ENCODE results near the gene TF. TPM values are rescaled to one million over a fixed set of nuclear protein-coding genes. Genes with fewer than 3 reads are reported as not detected.

Gene TF
- total RNA-seq, 1 donor from 2014 or later: 1.3 TPM

DNA sequence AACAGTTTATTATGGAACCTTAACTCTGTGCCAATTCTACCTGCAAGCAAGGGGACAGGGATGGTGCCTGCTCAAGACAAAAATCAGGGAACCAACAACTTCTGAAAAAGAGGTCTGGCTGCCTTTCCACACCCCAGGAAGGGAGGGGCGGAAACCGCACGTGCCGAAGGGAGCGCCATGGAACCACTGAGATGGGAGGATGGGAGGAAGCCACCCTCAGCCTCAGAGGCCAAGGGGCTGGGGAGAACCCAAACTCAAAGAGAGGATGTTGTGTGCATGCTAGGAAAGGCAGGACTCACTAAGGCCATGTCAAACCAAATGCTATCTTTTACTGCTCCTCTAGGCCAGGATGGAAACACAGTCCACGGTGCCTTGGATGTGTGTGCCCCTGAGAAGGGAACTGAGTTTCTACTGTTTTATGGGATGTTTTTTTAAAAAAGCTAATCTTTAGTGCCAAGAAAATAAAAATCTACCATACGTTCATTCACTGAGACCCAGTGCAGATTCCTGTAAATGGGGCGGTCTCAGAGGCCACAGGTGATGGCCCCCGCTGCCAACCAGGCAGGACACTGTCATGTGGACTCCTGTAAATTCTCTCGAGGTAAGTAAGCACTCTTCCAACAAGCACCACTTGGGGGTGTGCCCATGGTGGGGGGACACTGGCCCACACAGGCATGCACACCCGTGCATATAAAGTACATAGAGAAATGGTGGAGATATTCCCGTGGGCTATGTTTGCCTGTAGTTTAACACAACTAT, 80.0 kb downstream of the TF start:
- no peaks in the 10 kb centered on the region for H3K9me3 ChIP-seq (replicated peaks)
- no peaks in the 10 kb centered on the region for H3K27me3 ChIP-seq (ENCODE audit: low read depth)
- TF ChIP-seq, protein P1, sequence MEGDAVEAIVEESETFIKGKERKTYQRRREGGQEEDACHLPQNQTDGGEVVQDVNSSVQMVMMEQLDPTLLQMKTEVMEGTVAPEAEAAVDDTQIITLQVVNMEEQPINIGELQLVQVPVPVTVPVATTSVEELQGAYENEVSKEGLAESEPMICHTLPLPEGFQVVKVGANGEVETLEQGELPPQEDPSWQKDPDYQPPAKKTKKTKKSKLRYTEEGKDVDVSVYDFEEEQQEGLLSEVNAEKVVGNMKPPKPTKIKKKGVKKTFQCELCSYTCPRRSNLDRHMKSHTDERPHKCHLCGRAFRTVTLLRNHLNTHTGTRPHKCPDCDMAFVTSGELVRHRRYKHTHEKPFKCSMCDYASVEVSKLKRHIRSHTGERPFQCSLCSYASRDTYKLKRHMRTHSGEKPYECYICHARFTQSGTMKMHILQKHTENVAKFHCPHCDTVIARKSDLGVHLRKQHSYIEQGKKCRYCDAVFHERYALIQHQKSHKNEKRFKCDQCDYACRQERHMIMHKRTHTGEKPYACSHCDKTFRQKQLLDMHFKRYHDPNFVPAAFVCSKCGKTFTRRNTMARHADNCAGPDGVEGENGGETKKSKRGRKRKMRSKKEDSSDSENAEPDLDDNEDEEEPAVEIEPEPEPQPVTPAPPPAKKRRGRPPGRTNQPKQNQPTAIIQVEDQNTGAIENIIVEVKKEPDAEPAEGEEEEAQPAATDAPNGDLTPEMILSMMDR (IDR thresholded peaks at IDR 0.05; ENCODE audit: borderline replicate concordance): no peak
- intact Hi-C loops (cut with micrococcal nuclease): no loop called here
- no peak for DNase-seq
- H3K4me1 ChIP-seq: peaks cover 35% of the 10 kb centered on the region
- H3K36me3 ChIP-seq: peaks cover 16% of the 10 kb centered on the region
- no peak overlapping the region for H3K27ac ChIP-seq (replicated peaks)
- H3K4me3 ChIP-seq: no peak overlapping the region

DNA sequence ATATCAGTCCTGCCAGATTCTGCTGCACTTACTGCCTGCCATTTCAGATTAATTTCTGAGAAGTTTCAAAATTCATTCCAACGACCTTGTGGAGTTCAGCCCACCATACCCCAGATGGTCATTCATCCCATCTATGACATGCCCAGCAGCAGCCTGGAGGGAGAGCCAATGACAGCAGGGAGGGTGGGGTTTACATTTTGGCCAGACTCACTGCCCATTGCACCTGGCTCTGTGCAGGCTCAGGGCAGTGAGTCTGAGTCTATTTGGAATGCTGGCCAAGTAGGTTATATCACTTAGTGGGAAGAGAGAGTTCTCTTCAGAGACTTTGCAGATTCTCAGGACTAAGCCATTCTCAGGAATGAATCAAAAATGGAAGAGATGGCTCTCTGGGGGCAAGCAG, 80.9 kb downstream of the TF start:
- TF ChIP-seq, protein P1 (IDR thresholded peaks at IDR 0.05; ENCODE audit: borderline replicate concordance): no peak
- Histone ChIP-seq H3K27me3 (ENCODE audit: low read depth) (no peaks in the 10 kb centered on the region), H3K4me3 (no peak overlapping the region), H3K36me3 (peaks cover 13% of the 10 kb centered on the region), H3K27ac (replicated peaks) (no peak overlapping the region), H3K9me3 (replicated peaks) (no peaks in the 10 kb centered on the region), H3K4me1 (peaks cover 25% of the 10 kb centered on the region)
- no peak for DNase-seq
- intact Hi-C loops (cut with micrococcal nuclease): no loop called here

DNA sequence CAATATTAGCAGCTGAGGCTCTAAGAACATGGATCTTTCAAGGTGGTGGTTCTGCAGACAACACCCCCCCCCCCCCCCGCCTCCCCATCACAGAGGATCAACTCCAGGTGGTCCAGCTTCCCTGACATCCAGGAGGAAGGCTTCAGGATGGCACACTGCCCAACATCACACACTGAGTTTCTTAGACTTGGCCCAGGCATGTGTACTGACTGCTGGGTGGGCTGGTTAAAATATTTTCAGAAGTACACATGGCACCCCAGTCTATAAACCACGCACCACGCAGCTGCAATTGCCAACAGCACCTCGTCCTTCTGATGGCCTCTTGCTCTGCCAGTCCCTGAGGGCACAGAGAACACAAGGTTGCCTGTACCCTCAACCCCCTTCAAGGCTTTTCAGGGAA, 81.5 kb downstream of the TF start:
- intact Hi-C loops (cut with micrococcal nuclease): no loop called here
- no peak overlapping the region for H3K4me3 ChIP-seq
- TF ChIP-seq, protein P1 (IDR thresholded peaks at IDR 0.05; ENCODE audit: borderline replicate concordance): no peak
- H3K36me3 ChIP-seq: peaks cover 15% of the 10 kb centered on the region
- H3K27ac ChIP-seq (replicated peaks): no peak overlapping the region
- peaks cover 25% of the 10 kb centered on the region for H3K4me1 ChIP-seq
- no peak for DNase-seq
- H3K27me3 ChIP-seq (ENCODE audit: low read depth): no peaks in the 10 kb centered on the region
- no peaks in the 10 kb centered on the region for H3K9me3 ChIP-seq (replicated peaks)

DNA sequence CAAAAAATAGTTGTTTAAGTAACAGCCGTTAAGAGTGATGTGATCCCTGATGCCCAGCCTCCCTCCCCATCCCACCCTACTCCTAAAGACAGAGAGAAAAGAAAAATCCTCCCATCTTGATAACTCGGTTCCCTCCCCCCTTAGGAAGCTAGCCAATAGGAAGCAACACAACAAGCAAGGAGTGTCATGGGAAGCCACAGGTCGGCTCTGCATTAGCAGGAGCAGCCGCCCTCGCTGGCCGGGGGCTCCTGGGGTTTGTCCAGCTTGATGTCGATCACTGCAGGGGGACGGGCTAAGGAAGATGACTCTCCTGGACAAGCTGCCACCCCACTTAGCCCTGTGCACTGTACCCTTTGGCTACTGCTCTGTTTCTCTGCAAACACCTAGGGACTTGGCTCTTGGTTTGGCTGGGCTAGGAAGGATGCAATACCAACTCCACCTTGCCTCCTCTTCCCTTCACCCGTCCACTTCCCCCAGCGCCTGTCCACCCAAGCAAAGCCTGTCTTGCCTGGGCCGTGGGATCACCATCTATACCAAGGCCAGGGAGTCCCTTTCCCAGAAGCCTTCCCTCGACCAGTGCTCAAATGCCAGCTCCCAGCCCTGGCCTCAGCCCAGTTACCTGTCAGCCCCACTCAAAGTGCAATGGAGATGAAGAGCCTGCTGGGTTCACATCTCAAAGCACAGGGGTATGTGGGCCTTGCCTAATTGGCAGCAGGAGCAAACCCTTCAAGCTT, 82.5 kb downstream of the TF start:
- no peak overlapping the region for H3K4me3 ChIP-seq
- peaks cover 25% of the 10 kb centered on the region for H3K4me1 ChIP-seq
- DNase-seq: peak; percentile 53
- peaks cover 24% of the 10 kb centered on the region for H3K36me3 ChIP-seq
- no peaks in the 10 kb centered on the region for H3K27me3 ChIP-seq (ENCODE audit: low read depth)
- H3K27ac ChIP-seq (replicated peaks): peak overlapping the region; percentile 72
- no peaks in the 10 kb centered on the region for H3K9me3 ChIP-seq (replicated peaks)
- intact Hi-C loops (cut with micrococcal nuclease): no loop called here
- TF ChIP-seq, protein P1 (IDR thresholded peaks at IDR 0.05; ENCODE audit: borderline replicate concordance): no peak

DNA sequence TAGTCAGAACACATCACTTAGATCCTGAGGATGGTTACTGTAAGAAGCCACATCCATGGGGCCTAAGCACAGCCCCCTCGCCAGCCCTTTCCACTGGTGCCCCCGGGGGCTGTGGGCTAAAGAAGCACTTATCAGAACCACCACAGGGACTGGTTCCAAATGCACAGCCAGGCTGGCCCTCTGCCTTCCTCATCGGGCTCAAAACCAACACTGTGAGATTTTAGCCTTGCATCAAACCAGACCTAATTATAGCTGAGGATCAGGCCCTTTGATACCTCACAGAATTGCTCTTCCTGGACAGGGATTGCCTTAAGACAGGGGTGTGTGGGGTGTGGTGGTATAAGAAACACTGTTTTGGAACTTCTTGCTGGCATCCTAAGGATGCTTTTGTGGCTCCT, 83.1 kb downstream of the TF start:
- intact Hi-C loops (cut with micrococcal nuclease): no loop called here

More for the DNA sequence above, 83.1 kb downstream of the TF start:
- peak overlapping the region; percentile 72 for H3K27ac ChIP-seq (replicated peaks)
- H3K36me3 ChIP-seq: peaks cover 18% of the 10 kb centered on the region
- no peaks in the 10 kb centered on the region for H3K27me3 ChIP-seq (ENCODE audit: low read depth)
- TF ChIP-seq, protein P1 (IDR thresholded peaks at IDR 0.05; ENCODE audit: borderline replicate concordance): no peak
- H3K4me1 ChIP-seq: peaks cover 25% of the 10 kb centered on the region
- no peak for DNase-seq
- no peak overlapping the region for H3K4me3 ChIP-seq
- no peaks in the 10 kb centered on the region for H3K9me3 ChIP-seq (replicated peaks)
